ENCODE results near the gene CXorf58. TPM values are rescaled to one million over a fixed set of nuclear protein-coding genes. Genes with fewer than 3 reads are reported as not detected.
"Not testable (repeated sequence)": the region's sequence is repeated elsewhere in the genome, so short reads cannot be mapped to it uniquely, and the experiment has no call there.

Gene CXorf58, protein sequence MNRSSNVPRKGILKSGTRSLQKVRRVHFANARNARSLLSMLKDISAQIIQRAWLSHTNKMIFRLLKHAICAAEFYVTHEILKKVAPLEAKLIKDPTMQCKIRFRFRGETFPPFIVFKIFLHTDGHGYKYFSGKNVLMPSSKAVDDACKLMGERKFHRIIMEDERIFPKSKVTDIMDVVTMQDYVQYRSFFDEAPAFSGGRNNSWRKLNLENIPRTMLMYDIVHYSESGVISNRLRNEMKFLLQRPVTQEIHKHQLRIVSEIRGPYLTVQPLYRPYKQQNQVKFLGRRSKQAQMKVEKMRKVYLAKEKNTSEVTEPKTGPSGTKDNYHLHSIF
- total RNA-seq (2014; rRNA removed; shearing (Covaris generic); ENCODE audit: low replicate concordance), result not detected in 2 replicates

DNA sequence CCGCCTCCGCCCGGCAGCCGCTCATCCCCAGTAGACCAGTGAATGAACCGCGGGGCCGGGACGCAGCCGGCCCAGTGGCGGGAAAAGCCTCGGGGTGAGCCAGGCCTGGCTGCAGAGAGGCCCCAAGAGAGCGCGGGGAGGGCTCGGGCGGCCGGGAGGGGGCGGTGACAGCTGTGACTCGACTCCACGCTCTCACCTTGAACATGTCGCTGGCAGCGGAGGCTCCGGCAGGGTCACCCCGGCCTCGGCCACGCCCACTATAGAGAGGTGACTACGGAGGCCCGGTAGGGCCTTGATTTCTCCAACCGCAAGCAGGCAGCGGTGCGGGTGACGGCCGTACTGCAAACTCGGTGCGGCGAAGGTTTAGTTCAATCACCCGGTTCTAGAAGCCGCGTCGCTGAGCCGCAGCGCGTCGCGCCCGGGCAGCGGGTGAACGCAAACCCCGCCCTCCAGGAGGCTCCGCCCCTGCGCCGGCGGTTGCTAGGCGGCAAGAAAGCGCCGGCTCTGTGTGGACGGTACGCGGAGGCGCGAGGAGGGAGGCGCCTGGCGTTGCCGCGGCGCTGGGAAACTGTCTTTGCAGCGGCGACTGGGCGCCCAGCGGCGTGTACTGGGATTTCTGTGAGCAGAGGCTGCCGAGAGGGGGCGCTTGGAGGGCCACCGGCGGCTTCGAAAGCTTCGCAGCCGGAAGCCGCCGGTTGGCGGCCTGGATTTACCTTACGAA is at the start of gene CXorf58, which contains the start of gene APOO:
Gene CXorf58, plus strand, starts transcription at position 509 of the 721 bp plus-strand sequence. CDS start 2,297 bp downstream, outside the sequence.
Gene APOO, minus strand, starts transcription at position 441 of the 721 bp plus-strand sequence. Its CDS starts 236 bp downstream, at position 205.
- peak; percentile 95 for DNase-seq (ENCODE audit: low read depth)
- in situ Hi-C loops (cut with HindIII; ENCODE audit: low pct_unique_long_range_greater_than_20kb, low sequenced_read_pairs), result no loop called here

DNA sequence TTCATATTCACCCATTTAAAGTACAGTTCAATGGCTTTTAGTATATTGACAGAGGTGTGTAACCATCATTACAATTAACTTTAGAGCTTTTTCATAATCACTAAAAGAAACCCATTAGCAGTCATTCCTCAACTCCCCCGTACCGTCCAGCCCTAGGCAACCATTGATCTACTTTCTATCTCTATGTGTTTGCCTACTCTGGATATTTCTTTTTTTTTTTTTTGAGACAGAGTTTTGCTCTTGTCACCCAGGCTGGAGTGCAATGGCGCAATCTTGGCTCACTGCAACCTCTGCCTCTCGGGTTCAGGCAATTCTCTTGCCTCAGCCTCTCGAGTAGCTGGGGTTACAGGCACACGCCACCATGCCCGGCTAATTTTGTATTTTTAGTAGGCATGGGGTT is 48.6 kb upstream of the CXorf58 start:
- not testable (repeated sequence) for DNase-seq (ENCODE audit: low read depth)

DNA sequence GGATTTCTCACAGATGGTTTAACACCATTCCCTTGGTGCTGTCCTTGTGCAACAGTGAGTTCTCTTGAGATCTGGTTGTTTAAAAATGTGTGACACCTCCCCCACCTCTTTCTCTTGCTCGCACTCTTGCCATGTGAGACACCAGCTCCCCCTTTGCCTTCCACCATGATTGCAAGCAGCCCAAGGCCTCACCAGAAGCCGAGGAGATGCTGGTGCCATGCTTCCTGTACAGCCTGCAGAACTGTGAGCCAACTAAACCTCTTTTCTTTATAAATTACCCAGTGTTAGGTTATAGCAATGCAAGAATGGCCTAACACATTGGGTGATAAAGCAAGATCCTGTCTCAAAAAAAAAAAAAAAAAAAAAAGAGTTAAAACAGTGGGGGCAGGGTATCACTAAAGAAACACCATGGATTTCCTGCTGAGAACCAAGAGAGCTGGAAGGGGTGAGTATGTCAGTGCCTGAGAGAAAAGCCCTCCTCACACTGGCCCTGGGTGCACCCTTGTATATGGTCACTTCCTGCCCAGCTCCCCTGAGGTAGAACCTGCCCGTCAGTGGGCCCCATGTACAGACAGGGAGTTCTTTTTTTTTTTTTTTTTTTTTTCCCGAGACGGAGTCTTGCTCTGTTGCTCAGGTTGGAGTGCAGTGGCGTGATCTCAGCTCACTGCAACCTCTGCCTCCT is 46.5 kb upstream of the CXorf58 start:
- DNase-seq (ENCODE audit: low read depth), result no peak
- in situ Hi-C loops (cut with HindIII; ENCODE audit: low pct_unique_long_range_greater_than_20kb, low sequenced_read_pairs), result no loop called here

More for the DNA sequence above, 48.6 kb upstream of the CXorf58 start:
- in situ Hi-C loops (cut with HindIII; ENCODE audit: low pct_unique_long_range_greater_than_20kb, low sequenced_read_pairs), result not testable (repeated sequence)

DNA sequence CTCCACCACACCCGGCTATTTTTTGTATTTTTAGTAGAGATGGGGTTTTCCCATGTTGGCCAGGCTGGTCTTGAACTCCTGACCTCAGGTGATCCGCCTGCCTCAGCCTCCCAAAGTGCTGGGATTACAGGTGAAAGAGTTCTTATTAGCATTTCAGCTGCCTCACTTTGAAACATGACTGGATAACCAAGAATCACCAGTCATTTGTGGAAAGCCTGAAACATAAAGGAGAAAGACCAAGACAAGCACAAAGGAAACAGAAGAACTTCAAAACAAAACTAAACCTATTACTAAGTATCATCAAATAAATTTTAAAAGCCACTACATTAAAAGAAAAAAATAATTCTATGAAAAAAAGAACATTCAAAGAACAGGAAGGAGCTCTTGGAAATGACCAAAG is 45.9 kb upstream of the CXorf58 start:
- in situ Hi-C loops (cut with HindIII; ENCODE audit: low pct_unique_long_range_greater_than_20kb, low sequenced_read_pairs), result not testable (repeated sequence)

DNA sequence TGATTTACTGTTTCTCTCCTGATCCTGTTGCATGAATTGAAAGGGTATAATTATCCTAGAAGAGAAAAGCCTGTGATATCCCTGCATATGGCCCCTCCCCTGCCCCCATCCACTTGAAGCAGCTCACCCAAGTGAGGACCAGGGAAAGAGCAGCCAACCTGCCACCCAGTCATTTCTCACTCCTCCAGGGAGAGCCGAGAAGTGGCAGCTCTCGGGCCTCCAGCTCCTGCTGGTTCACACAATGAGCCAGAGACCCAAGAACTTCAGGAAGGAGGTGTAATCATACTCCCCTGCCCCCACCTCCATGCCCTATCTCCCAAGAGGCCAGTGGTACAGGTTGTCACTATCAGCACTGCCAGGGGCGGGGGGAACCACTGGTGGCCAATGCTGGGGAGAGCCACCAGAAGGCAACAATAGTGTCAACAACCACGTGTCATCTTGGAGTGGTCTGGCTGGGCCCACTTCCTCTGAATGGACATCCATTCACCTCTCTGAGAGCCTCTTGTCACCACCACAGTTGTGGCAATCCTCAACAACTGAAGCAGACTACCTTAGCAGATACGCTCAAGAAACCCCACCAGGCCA is 43.0 kb upstream of the CXorf58 start:
- in situ Hi-C loops (cut with HindIII; ENCODE audit: low pct_unique_long_range_greater_than_20kb, low sequenced_read_pairs), result no loop called here
- no peak for DNase-seq (ENCODE audit: low read depth)

More for the DNA sequence above, 45.9 kb upstream of the CXorf58 start:
- DNase-seq (ENCODE audit: low read depth), result not testable (repeated sequence)

DNA sequence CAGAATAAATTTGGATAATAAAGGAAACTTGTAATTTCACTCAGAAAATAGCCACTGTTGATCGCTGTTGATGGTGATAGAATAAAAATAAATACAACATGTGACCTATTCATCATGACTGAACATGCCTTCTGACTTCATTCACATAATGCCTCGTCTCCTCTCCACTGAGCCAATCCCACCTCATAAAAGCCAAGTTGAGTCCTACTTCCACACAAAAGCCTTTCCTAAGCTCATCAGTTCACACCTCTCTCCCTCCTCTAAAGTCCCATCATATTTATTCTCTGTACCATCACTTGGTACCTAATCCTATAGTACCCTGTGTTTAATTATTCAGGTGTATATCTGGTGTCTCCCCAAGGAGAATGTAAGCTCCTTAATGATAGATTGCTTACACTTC is 37.8 kb upstream of the CXorf58 start:
- DNase-seq (ENCODE audit: low read depth), result no peak
- in situ Hi-C loops (cut with HindIII; ENCODE audit: low pct_unique_long_range_greater_than_20kb, low sequenced_read_pairs), result no loop called here

DNA sequence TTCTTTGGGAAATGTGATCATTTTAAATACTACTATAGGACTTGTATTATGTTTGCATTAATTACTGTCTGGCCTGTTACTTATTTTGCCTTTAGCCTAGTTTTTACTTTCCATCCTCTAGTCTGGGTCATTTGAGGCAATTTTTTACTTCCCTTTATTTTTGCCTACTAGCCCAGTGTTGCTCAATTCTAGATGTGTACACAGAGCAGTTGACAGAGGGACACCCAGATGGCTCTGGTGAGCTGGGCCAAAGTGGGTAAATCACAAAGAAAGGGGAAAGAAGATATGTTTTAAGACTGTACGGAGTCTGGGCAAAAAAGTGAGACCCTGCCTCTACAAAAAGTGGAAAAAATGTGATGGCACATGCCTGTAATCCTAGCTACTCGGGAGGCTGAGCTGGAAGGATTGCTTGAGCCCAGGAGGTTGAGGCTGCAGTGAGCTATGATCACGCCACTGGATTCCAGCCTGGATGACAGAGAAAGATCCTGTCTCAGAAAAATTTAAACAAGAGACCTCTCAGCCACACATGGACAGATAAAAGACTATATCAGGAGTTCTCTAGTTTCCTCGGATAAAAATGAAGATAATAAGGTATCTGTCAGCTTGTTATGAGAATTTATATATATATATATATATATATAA is 35.8 kb upstream of the CXorf58 start:
- in situ Hi-C loops (cut with HindIII; ENCODE audit: low pct_unique_long_range_greater_than_20kb, low sequenced_read_pairs), result no loop called here
- DNase-seq (ENCODE audit: low read depth), result no peak

DNA sequence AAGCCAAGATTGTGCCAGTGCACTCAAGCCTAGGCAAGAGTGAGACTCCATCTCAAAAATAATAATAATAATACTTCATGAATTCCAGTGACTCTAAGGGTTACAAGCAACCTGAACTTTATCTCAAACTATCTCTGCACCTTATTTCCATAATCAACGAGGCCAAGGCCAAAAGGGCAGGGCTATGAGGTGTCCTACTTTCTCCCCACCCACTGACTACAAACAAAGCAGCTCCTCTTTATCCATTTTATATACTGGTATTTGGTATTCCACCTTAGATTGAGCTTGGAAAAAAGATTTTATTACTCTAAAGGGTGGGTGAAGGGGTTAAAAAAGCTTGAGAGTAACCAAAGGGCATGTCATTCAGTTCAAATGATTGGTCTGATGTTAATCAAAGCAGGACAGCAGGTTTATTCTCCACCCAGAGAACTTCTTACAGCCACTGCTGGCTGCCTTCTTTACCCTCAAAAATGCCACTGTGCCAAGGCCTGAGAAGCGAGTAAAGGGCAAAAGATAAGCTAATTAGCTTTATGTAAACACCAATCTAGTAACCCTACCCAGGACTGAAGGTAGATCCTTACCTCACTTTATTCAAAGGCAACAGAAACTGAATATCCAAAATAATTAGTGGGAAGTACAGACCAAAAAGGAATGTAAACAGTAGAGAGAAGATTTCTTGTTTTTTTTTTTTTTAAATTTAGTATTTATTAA is 28.3 kb upstream of the CXorf58 start:
- DNase-seq (ENCODE audit: low read depth), result no peak
- in situ Hi-C loops (cut with HindIII; ENCODE audit: low pct_unique_long_range_greater_than_20kb, low sequenced_read_pairs), result no loop called here

DNA sequence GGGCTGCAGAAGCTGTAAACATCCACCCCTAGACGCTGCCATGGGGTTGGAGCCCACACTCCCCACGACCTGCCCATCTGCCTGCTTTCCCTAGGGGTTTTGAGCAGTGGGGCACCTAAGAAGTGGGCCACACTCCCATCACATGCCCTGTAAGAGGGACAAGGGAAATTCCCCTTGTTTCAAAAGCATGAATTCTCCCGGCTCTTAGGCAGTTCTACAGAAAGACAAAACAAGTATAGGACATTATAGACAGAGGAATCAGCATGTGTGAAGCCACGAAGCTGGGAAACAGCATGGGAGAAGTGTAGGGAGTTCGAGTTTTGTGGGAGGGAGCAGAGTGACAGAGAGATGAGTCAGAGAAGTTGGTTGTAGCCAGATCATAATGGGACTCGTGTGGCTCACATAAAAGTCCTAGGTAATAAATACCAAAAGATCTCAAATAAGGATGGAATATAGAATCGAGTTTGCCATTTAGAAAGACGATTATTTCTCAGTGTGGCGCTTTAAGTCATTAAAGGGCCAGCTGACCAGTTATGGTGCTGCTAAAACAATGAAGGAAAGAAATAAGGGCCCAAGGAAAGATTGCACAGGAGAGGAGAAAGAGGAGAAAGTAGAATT is 24.0 kb upstream of the CXorf58 start:
- in situ Hi-C loops (cut with HindIII; ENCODE audit: low pct_unique_long_range_greater_than_20kb, low sequenced_read_pairs), result no loop called here
- peak; percentile 75 for DNase-seq (ENCODE audit: low read depth)

DNA sequence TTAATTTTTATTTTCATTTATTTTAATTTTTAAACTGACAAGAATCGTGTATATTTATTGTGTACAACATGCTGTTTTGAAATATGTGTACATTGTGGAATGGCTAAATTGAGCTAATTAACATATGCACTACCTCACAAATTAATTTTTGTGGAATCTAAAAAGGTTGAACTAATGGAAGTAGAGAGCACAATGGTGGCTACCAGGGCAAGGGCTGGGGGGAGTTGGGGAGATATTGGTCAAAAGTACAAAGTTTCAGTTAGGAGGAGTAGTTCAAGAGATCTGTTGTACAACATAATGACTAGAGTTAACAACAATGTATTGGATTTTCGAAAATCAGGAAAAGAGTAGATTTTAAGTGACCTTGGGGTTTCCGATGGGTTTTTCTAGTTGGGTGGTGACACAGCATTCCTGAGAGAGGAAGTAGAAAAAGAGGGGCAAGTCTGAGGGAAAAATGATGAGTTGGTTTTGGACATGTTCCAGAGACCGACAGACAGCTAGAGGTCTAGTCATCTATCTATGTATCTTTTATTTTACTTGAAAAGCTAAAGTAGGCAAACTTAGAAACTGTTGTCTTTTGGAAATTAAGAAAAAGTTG is 23.3 kb upstream of the CXorf58 start:
- in situ Hi-C loops (cut with HindIII; ENCODE audit: low pct_unique_long_range_greater_than_20kb, low sequenced_read_pairs), result no loop called here
- peak; percentile 66 for DNase-seq (ENCODE audit: low read depth)

DNA sequence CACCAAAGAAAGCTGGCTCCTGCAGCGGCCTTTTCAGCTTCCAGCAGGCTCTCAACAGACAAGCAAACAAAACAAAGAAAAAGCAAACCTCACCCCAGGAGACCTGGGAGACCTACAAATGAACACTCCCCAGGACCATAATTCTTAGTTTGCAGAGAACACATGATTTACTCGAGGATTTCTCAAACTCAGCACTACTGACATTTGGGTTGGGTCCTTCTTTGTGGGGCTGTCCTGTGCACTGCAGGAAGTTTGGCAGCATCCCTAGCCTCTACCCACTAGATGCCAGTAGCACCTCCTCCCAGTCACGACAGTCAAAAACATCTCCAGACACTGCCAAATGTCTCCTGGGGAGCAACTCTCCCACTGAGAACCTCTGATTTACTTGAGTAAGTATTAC is 22.0 kb upstream of the CXorf58 start:
- in situ Hi-C loops (cut with HindIII; ENCODE audit: low pct_unique_long_range_greater_than_20kb, low sequenced_read_pairs), result no loop called here

DNA sequence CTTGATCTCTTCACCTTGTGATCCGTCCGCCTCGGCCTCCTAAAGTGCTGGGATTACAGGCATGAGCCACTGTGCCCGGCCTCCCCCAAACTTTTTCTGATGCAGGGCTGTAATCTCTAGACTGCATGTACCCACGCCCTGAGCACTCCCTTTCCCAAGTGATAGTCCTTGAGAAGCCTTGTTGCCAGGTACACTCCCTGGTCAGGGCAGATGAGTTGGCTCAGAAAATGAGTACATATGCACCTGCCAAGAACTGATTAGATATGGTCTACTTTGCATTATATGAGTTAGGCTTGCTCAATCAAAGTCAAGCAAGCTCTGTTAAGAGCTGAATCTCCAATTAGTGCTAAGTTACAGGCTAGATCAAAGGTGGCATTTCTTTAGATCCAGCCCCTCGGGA is 20.4 kb upstream of the CXorf58 start:
- in situ Hi-C loops (cut with HindIII; ENCODE audit: low pct_unique_long_range_greater_than_20kb, low sequenced_read_pairs), result no loop called here
- no peak for DNase-seq (ENCODE audit: low read depth)

More for the DNA sequence above, 22.0 kb upstream of the CXorf58 start:
- DNase-seq (ENCODE audit: low read depth), result no peak

DNA sequence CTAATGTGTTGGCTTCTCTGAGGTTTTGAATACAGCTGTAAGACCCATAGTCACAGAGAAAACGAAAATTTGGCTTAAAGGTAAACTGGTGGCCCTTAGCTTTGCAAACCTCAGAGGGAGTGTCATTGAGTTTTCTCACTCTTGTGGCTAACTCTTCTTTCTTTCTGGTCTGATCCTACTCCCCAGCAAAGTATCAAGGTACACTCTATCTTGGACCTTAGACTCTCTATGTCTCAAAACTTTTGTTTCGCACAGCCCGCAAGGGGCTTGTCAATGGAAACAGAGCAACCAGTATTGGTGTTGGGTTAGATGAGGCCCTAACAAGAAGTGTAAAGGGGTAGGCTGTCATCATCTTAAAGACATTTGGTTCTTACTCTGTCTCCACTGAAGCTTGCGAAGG is 19.9 kb upstream of the CXorf58 start:
- in situ Hi-C loops (cut with HindIII; ENCODE audit: low pct_unique_long_range_greater_than_20kb, low sequenced_read_pairs), result no loop called here
- no peak for DNase-seq (ENCODE audit: low read depth)

DNA sequence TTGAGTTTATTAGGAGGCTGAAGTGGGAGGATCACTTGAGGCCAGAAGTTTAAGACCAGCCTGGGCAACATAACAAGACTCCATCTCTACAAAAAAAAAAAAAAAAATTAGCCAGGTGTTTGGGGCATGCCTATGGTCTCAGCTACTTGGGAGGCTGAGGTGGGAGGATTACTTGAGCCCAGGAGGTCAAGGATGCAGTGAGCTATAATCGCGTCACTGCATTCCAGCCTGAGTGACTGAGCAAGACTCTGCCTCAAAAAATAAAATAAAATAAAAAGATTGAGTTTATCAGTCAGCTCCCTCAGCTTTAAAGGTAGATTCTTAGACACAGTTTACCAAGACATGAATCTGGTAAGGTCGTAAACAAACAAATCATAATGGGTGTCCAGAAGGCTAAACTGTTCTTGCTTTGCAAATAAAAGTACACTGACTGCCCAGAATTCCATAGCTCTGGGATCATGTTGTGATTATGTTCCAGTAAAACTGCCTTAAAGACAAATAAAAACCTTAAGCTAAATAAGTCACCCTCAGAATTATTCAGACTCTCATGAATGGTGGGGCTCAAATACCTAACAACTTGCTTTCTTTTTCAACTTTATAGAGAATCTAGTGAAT is 18.8 kb upstream of the CXorf58 start:
- DNase-seq (ENCODE audit: low read depth), result no peak
- in situ Hi-C loops (cut with HindIII; ENCODE audit: low pct_unique_long_range_greater_than_20kb, low sequenced_read_pairs), result no loop called here

DNA sequence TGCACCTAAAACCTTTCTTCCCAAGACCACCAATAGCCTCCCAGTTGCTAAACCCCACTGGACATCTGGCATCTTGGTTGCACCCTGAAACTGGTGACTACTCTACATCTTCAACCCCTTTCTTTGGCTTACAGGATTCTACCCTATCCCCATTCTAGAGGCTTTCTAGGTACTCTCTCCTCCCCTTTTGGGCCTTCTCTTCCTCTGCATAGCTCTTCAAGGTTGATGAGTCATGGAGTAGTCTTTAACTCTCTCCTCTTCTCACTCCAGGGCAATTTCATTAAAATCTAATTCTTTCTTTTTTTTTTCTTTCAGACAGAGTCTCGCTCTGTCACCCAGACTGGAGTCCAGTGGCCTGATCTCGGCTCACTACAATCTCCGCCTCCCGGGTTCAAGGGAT is 16.9 kb upstream of the CXorf58 start:
- in situ Hi-C loops (cut with HindIII; ENCODE audit: low pct_unique_long_range_greater_than_20kb, low sequenced_read_pairs), result no loop called here
- no peak for DNase-seq (ENCODE audit: low read depth)

DNA sequence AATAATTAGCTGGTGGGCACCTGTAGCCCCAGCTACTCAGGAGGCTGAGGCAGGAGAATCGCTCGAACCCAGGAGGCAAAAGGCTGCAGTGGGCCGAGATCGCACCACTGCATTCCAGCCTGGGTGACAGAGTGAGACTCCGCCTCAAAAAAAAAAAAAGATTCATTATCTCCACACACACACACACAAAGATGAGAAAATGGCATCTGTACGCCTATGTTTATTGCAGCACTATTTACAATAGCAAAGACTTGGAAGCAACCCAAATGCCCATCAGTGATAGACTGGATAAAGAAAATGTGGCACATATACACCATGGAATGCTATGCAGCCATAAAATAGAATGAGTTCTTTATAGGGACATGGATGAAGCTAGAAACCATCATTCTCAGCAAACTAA is 12.8 kb upstream of the CXorf58 start:
- DNase-seq (ENCODE audit: low read depth); in situ Hi-C loops (cut with HindIII; ENCODE audit: low pct_unique_long_range_greater_than_20kb, low sequenced_read_pairs): not testable (repeated sequence)
